Peyer's patch (tissue), 4 donors: ENCODE results near the gene RSPRY1.
"Not testable (repeated sequence)": the region's sequence is repeated elsewhere in the genome, so short reads cannot be mapped to it uniquely, and the experiment has no call there.

ENCODE experiments used
- CTCF ChIP-seq, 6 experiments: fragments of 450-650 bp in 4 of 6; fragments of 200-600 bp in 2 of 6; sonication (generic) in 1 of 6; IDR thresholded peaks; one replicate each; pipeline ENCODE4 v1.5.1; 2017 to 2019; ENCODE audit warnings: antibody characterized with exemption in 6 of 6, mild to moderate bottlenecking in 3 of 6, moderate library complexity in 1 of 6
- POLR2A ChIP-seq, 2 donors: fragments of 450-650 bp; IDR thresholded peaks; one replicate each; pipeline ENCODE4 v1.5.1; 2017; ENCODE audit warnings: antibody characterized with exemption in 2 of 2, mild to moderate bottlenecking in 2 of 2, moderate library complexity in 2 of 2

- not testable (repeated sequence) for TF ChIP-seq CTCF, POLR2A (IDR thresholded peaks at IDR 0.05)
Measured at GRCh38 chr16:57189527-57189926, 3.4 kb downstream of the RSPRY1 start.
